ENCODE measurements around the gene SYNJ2.
"Not testable (repeated sequence)": the region's sequence is repeated elsewhere in the genome, so short reads cannot be mapped to it uniquely, and the experiment has no call there.

SYNJ2 gene, protein sequence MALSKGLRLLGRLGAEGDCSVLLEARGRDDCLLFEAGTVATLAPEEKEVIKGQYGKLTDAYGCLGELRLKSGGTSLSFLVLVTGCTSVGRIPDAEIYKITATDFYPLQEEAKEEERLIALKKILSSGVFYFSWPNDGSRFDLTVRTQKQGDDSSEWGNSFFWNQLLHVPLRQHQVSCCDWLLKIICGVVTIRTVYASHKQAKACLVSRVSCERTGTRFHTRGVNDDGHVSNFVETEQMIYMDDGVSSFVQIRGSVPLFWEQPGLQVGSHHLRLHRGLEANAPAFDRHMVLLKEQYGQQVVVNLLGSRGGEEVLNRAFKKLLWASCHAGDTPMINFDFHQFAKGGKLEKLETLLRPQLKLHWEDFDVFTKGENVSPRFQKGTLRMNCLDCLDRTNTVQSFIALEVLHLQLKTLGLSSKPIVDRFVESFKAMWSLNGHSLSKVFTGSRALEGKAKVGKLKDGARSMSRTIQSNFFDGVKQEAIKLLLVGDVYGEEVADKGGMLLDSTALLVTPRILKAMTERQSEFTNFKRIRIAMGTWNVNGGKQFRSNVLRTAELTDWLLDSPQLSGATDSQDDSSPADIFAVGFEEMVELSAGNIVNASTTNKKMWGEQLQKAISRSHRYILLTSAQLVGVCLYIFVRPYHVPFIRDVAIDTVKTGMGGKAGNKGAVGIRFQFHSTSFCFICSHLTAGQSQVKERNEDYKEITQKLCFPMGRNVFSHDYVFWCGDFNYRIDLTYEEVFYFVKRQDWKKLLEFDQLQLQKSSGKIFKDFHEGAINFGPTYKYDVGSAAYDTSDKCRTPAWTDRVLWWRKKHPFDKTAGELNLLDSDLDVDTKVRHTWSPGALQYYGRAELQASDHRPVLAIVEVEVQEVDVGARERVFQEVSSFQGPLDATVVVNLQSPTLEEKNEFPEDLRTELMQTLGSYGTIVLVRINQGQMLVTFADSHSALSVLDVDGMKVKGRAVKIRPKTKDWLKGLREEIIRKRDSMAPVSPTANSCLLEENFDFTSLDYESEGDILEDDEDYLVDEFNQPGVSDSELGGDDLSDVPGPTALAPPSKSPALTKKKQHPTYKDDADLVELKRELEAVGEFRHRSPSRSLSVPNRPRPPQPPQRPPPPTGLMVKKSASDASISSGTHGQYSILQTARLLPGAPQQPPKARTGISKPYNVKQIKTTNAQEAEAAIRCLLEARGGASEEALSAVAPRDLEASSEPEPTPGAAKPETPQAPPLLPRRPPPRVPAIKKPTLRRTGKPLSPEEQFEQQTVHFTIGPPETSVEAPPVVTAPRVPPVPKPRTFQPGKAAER (N-terminal part only)

DNA sequence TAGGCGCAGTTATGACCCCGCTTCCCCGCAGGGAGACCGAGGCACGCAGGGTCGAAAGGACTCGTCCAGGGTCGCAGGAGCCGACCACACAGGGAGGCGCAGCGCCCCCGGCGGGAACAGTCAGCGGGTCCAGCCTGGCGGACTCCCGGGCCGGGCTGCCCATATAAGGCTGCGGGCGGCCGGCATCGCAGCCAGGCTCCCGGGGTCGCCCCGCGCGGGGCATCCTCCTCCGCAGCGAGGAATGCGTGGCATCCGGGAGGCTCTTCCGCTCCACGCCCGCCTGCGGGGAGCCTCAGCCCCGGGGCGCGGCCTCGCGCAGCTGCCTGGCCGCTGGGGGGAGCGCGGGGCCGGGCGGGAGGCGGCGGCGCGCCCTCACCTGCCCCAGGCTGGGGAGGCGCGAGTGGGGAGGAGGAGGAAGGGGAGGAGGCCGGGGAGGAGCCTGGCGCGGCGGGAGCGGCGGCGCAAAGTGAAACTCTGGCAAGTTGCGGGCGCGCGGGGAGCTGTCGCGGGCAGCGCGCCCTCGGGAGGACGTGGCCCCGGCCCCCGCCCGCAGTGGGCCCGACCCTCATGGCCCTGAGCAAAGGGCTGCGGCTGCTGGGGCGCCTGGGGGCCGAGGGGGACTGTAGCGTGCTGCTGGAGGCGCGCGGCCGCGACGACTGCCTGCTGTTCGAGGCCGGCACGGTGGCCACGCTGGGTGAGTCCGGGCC lies at the start of gene SYNJ2:
SYNJ2 (plus strand) TSS at position 469 of the 707 bp plus-strand sequence; CDS start at position 568, 99 bp downstream.
- peak within 1 kb of the TSS; percentile 69 to 79 for H3K4me3 ChIP-seq (replicated peaks in 1 of 2; ENCODE audit: low read depth in 2 of 2, low read length in 2 of 2)
- DNase-seq (ENCODE audit: low read depth in 2 of 2) = peak; percentile 67 to 89
- TF ChIP-seq, protein P1, sequence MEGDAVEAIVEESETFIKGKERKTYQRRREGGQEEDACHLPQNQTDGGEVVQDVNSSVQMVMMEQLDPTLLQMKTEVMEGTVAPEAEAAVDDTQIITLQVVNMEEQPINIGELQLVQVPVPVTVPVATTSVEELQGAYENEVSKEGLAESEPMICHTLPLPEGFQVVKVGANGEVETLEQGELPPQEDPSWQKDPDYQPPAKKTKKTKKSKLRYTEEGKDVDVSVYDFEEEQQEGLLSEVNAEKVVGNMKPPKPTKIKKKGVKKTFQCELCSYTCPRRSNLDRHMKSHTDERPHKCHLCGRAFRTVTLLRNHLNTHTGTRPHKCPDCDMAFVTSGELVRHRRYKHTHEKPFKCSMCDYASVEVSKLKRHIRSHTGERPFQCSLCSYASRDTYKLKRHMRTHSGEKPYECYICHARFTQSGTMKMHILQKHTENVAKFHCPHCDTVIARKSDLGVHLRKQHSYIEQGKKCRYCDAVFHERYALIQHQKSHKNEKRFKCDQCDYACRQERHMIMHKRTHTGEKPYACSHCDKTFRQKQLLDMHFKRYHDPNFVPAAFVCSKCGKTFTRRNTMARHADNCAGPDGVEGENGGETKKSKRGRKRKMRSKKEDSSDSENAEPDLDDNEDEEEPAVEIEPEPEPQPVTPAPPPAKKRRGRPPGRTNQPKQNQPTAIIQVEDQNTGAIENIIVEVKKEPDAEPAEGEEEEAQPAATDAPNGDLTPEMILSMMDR (IDR thresholded peaks at IDR 0.05; ENCODE audit: low read depth, low read length) = peak; percentile 43

DNA sequence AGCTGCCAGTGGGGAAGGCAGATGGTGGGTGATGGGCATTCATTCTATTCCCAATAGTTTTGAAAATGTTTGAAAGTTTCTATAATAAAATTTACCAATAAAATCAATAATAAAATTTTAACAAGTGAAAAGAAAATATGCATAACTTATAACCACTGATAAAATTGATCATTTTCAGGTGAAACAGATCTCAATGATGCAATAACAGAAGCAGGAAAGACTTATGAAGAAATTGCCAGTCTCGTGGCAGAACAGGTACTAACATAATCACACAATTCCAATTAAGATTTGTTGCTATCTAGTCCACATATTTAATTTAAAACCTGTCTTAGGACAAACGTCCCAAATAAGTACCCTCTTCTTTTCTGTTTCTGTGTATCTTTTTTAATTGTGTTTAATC lies 45.9 kb upstream of the SYNJ2 start:
- DNase-seq (ENCODE audit: low read depth in 2 of 2) = no peak
- TF ChIP-seq, protein P1 (IDR thresholded peaks at IDR 0.05; ENCODE audit: low read depth, low read length) = no peak
- no peak overlapping the region for H3K4me3 ChIP-seq (replicated peaks in 1 of 2; ENCODE audit: low read depth in 2 of 2, low read length in 2 of 2)

DNA sequence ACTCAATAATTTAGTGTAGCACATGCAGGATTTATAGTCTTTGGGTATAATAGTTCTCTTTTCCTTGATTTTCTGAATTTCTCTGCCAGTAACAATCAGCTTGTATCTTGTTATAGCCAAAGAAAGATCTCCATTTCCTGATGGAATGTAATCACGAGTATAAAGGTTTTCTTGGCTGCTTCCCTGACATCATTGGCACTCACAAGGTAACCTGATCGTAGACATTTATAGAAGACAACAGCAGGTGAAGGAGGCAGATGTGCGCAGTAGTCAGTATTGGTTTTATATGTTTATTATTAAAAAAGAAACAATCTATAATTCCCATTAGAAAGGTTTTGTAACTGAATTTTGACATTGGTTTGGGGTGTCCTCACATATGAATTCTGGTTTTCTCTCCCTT lies 44.3 kb upstream of the SYNJ2 start:
- TF ChIP-seq, protein P1 (IDR thresholded peaks at IDR 0.05; ENCODE audit: low read depth, low read length) = no peak
- no peak overlapping the region for H3K4me3 ChIP-seq (replicated peaks in 1 of 2; ENCODE audit: low read depth in 2 of 2, low read length in 2 of 2)
- no peak for DNase-seq (ENCODE audit: low read depth in 2 of 2)

DNA sequence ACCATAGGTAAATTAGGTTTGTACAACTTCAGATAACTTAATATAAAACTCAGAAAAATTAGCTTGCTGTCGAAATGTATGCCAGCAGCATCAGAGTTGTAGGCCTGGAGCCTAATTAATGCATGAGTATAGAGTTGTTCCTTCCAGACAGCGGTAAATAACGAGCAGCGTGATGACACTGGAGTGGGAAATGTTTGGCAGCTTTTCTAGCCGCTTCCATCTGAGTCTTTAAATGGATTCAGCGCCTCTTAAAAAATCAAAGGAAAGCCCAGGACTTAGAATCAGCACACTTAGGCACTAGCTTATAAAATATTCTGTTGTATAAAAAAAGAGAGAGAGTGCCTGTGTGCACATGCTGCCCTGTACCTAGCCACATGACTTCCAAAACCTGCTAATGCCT lies 43.7 kb upstream of the SYNJ2 start:
- TF ChIP-seq, protein P1 (IDR thresholded peaks at IDR 0.05; ENCODE audit: low read depth, low read length) = no peak
- no peak for DNase-seq (ENCODE audit: low read depth in 2 of 2)
- H3K4me3 ChIP-seq (replicated peaks in 1 of 2; ENCODE audit: low read depth in 2 of 2, low read length in 2 of 2) = no peak overlapping the region

DNA sequence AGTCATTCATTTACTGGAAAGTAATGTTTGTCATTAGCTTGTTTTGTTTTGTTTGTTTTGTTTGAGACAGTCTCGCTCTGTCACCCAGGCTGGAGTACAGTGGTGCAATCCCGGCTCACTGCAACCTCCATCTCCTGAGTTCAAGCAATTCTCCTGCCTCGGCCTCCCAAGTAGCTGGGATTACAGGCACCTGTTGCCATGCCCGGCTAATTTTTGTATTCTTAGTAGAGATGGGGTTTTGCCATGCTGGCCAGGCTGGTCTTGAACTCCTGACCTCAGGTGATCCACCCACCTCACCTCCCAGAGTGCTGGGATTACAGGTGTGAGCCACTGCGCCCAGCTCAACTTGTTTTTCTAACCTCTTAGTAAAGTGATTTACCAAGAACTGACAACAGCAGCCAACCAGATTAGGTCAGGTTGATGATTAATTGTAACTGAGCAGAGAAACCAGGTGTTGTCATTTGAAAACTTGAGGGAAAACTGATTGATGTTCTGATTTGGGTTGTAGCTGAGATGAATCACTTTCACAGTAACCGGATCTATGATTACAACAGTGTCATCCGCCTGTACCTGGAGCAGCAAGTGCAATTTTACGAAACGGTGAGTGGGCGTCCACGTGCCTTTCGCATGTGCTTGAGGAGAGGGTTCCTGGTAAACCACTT lies 41.2 kb upstream of the SYNJ2 start:
- DNase-seq (ENCODE audit: low read depth in 2 of 2); H3K4me3 ChIP-seq (replicated peaks in 1 of 2; ENCODE audit: low read depth in 2 of 2, low read length in 2 of 2): not testable (repeated sequence)

DNA sequence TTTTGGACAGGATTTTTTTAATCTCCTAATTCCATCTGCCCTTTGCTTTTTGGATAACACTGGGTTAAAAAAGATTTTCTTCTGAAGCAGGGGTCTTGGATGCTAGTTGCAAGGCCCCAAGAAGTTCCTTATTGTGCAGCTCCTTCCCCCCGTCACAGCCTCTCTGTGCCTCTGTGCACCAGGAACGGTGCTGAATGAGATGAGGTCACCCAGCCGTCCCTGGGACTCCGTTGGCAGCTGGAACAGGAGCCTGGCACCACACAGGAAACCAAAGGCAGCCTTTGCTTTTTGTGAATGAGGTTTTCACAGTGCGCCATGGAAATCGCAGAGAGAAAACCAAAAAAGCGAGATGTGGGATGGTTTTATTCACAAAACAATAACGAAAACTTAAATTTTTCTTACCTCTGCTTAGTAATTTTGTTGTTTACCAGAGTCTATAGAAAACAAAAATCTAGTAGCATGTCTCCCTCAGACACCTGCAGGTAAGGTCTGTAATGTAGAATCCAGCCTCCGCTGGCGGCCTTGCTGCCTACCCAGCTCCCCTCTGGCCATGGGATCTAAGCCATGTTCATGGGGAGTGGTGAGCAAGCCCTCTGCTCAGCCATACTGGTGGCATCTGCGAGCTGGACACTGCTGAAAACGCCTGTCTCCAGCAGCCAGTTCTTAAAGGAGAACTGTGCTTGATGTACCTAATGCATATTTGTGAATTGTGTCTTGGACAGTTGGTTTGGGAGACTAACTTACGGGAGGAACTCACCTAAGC lies 40.4 kb upstream of the SYNJ2 start:
- no peak overlapping the region for H3K4me3 ChIP-seq (replicated peaks in 1 of 2; ENCODE audit: low read depth in 2 of 2, low read length in 2 of 2)
- TF ChIP-seq, protein P1 (IDR thresholded peaks at IDR 0.05; ENCODE audit: low read depth, low read length) = no peak
- DNase-seq (ENCODE audit: low read depth in 2 of 2) = no peak
